NCI-H1694 treated with DMSO at 0.1 percent for 48 hours (cell line): ENCODE results near the gene ZEB1.
"Not testable (repeated sequence)": the region's sequence is repeated elsewhere in the genome, so short reads cannot be mapped to it uniquely, and the experiment has no call there.

ENCODE experiments used
- DNase-seq: peaks from one replicate; lab custom pipeline; 2025; lab: John Stamatoyannopoulos, UW

Gene ZEB1

GRCh38 chr10:31366703-31367102, 47.7 kb downstream of the ZEB1 start:
- no peak for DNase-seq

- DNase-seq: no peak
Observed at GRCh38 chr10:31368724-31369123, 49.7 kb downstream of the ZEB1 start.

- no peak for DNase-seq
Observed at GRCh38 chr10:31372439-31372838, 53.4 kb downstream of the ZEB1 start.

GRCh38 chr10:31374146-31374696, 55.2 kb downstream of the ZEB1 start:
- DNase-seq: no peak

- no peak for DNase-seq
Observed at GRCh38 chr10:31381171-31381570, 62.2 kb downstream of the ZEB1 start.

GRCh38 chr10:31381766-31382316, 62.8 kb downstream of the ZEB1 start:
- no peak for DNase-seq

GRCh38 chr10:31383810-31384588, 65.0 kb downstream of the ZEB1 start:
- no peak for DNase-seq

- DNase-seq: no peak
Observed at GRCh38 chr10:31384589-31384949, 65.6 kb downstream of the ZEB1 start.

GRCh38 chr10:31390804-31391203, 71.8 kb downstream of the ZEB1 start:
- no peak for DNase-seq

- no peak for DNase-seq
Observed at GRCh38 chr10:31393844-31394243, 74.8 kb downstream of the ZEB1 start.

GRCh38 chr10:31395695-31396094, 76.7 kb downstream of the ZEB1 start:
- no peak for DNase-seq

GRCh38 chr10:31396376-31396775, 77.4 kb downstream of the ZEB1 start:
- no peak for DNase-seq

GRCh38 chr10:31397852-31398251, 78.8 kb downstream of the ZEB1 start:
- no peak for DNase-seq

GRCh38 chr10:31399171-31399570, 80.2 kb downstream of the ZEB1 start:
- DNase-seq: no peak

- no peak for DNase-seq
Observed at GRCh38 chr10:31399631-31400030, 80.6 kb downstream of the ZEB1 start.

GRCh38 chr10:31401287-31401686, 82.3 kb downstream of the ZEB1 start:
- no peak for DNase-seq

GRCh38 chr10:31404640-31405039, 85.6 kb downstream of the ZEB1 start:
- no peak for DNase-seq

- DNase-seq: not testable (repeated sequence)
Observed at GRCh38 chr10:31405829-31406228, 86.8 kb downstream of the ZEB1 start.

GRCh38 chr10:31412397-31412796, 93.4 kb downstream of the ZEB1 start:
- DNase-seq: not testable (repeated sequence)

- no peak for DNase-seq
Observed at GRCh38 chr10:31413325-31413724, 94.3 kb downstream of the ZEB1 start.

- no peak for DNase-seq
Observed at GRCh38 chr10:31418481-31418880, 99.5 kb downstream of the ZEB1 start.

- DNase-seq: no peak
Observed at GRCh38 chr10:31419394-31420063, 100.5 kb downstream of the ZEB1 start.

GRCh38 chr10:31421322-31421721, 102.3 kb downstream of the ZEB1 start:
- no peak for DNase-seq
